ENCODE measurements around the gene SLC17A3.

Gene SLC17A3

DNA sequence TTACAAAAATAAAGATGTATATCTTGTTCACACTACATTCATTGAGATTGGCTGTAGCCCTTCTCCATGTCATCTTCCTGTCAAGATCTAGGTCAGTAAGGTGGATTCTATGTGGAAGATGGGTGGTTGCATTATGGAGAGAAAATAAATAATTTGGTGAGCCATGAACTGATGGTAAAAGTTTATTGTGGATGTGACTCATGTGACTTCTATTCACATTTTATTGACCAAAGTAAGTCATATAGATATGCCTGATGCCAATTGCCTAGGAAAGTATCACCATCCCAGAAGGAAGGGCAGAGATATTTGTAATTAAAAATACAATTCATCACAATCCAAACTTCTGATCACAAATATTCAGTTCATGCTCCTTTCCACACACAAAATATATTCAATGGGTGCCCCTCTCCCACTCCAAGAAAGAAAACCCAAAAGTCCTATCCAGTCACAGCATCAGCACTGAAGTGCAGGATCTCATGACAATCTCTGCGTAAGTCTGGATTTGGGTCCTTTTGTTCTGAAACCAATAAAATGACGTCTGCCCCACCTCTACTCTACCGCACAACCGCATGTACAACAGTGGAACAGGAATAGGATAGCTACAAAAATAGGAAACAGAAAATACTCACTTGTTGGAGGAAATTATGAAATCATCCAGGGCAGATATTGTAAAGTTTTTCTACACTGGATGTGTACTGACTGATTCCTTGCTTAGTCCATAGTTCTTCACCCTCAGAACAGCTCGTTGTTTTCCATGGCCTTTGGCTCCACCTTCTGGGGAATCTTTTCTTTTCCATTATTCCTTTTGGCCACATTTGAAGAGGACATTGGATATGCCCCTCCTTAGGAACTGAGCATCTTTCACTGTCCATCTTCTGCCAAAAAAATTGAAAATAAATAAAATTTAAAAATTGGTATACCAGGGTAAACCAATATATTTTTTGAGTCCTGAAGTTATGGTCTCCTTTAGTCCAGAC, 16.1 kb upstream of the SLC17A3 start:
- DNase-seq = no peak

DNA sequence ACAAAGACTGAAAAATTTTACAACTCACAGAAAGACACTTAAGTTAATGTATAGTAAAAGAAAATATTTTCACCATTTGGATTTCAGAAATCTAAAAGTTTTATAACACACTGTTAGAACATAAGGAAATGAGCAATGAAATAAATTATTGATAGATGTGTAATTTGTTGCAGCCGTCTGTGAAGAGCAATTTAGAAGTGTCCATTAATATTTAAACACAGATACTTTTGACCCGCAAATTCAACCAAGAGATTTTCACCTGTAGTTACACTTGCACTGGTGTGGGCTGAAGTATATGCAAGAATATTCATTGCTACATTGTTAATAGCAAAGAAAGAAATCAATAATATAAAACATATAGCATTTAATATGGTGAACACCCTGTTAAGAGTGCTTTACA, 14.6 kb upstream of the SLC17A3 start:
- no peak for DNase-seq

DNA sequence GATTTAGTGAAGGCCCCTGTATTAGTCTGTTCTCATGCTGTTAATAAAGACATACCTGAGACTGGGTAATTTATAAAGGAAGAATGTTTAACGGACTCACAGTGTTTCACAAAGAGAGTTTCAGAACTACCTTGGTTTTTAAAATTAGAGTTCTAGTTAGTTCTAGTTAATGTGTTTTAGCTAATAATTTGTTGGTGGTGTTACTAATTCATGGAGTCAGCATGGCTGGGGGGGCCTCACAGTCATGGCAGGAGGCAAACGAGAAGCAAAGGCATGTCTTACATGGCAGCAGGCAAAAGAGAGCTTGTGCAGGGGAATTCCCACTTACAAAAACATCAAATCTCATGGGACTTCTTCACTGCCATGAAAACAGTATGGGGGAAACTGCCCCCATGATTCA, 12.0 kb upstream of the SLC17A3 start:
- DNase-seq = no peak

DNA sequence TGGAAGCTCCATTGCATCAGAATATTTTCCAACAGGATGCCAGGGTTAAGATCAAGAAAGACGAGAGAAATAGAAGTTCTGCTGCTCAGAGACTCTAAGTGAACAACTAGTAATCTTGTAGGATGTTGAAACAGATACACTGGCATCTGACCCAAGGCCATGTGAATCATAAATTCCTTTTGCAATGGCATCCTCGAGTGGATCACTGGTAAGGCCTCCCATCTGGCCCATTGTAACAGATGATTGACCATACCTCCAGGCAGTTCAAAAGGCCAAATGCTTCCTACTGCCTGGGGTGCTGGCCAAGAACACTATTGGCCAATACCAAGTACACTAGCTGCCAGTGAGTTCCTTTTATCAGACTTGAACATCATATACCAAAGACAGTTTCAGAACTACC, 9.9 kb upstream of the SLC17A3 start:
- no peak for DNase-seq

DNA sequence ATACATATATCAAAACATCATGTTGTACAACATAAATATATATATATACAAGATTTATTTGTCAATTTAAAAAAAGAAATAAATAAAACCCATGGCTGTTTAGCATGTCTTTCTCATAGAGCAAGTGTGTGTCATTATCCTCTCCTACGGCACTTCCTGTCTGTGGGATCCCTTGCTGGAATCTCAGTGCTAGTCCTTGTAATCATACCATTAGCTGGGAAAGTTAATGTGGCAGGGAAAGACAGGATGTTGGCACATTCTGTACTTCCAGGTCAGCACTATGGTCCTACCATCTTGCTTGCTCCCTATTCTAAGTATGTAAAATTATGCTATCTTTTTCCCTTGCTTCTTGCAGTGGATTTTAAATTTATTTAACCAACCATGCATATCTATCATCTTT, 9.5 kb upstream of the SLC17A3 start:
- no peak for DNase-seq

- peak; percentile 64 for DNase-seq
These were observed 8.0 kb upstream of the SLC17A3 start for GRCh38 chr6:25882051-25882496.

DNA sequence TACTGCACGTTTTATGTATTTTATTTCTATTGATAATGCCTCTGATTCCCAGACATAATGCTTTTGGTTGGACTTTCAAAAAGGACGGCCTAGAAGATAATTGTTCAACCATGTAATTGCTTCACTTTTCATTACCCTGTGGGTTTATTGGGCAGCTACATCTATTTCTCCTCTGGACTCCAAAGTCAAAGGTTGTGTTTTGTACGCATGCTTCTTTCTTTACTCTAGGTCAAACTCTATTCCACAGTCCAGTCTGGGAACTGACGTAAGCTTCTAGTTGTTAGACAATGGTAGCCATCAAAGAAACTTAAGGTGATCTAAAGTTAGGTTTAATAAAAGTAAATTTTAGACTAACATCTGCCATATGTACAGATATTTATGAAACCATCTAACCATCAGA, 6.6 kb upstream of the SLC17A3 start:
- no peak for DNase-seq

DNA sequence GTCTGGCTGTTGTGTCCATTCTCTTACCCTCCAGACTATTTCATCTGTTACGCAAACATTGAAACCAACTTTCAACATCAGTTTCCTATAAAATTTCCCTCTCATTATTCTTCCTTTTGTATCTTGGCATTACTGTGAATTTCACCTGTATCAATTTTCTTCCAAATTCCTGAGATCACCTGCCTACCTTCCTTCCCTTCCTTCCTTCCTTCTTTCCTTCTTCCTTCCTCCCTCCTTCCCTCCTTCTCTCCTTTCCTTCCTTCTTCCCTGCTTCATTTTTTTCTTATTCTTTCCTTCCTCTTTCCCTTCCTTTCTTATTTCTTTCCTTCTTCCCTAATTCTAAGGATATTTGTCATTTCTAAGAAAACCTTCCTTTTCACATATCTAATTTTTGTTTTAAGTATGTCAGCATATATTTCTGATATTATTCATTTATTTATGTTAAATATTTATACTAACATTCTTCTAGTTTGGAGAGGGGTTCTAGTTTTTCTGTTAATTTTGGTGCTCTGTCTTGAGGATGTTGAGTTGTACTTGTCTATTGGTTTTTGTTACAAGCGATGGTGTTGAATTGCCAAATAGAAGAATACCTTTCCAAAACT, 4.8 kb upstream of the SLC17A3 start:
- DNase-seq = no peak

DNA sequence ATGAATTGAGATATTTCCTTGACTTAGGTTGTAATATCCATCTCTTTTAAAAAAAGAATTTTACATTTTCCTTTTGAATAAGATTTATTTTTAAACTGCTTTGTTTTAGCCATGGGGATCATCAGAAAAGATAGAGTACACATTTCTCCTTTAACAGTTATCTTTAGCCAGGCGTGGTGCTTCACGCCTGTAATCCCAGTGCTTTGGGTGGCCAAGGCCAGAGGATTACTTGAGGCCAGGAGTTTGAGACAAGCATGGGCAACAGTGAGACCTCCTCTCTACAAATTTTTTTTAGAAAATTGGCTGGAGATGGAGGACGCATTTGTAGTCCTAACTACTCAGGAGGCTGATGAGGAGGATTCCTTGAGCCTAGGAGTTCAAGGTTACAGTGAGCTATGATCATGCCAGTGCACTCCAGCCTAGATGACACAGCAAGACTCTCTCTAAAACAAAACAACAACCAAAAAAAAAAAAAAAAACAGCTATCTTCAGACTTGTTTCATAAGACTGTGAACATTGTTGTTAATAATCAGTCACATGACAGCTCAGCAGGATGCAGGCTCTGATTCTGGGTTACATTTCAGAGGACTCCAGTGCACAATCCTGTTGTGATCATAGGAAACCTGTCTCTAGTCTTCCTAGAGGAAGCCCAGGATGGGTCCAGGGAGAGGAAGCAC, 2.0 kb upstream of the SLC17A3 start:
- DNase-seq = no peak

- no peak for DNase-seq
These were observed 1.5 kb upstream of the SLC17A3 start for GRCh38 chr6:25875563-25875905.

DNA sequence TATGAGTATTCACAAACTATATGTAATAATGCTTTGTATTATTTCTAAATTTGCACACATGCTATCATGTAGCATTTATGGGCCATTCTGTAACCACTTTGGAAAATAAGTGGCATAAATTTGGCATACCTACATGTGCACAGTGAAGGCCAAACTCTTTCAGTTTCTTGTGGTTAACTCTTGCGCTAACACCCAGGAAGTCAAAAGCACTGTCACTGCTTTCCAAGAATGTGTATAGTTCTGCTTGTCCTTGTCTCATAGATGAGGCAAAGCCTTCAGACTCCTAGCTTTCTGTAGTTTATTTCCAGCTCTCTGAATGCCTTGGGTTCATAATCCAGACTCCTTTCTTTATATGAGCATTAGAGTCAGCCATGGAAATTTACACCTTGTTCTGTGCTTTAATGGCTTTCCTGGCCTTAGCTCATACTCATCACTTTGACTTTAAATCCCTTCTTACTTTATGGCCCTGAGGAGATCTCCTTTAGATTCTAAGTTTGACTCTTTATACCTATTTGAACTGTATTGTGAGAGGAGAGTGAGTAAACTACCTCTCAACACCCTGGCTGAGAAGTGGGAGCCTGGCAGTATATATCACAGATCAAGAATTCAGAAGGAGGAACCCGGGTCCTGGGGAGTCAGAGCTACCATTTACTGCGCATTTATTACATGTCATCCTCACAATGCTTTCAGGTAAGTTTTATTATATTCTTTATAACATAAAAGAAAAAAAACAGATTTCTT, 949 bp upstream of the SLC17A3 start:
- peak; percentile 27 for DNase-seq

- peak; percentile 55 for DNase-seq
These were observed 1.2 kb downstream of the SLC17A3 start for GRCh38 chr6:25872814-25873213.

- no peak for DNase-seq
These were observed 4.2 kb downstream of the SLC17A3 start for GRCh38 chr6:25869840-25870239.

DNA sequence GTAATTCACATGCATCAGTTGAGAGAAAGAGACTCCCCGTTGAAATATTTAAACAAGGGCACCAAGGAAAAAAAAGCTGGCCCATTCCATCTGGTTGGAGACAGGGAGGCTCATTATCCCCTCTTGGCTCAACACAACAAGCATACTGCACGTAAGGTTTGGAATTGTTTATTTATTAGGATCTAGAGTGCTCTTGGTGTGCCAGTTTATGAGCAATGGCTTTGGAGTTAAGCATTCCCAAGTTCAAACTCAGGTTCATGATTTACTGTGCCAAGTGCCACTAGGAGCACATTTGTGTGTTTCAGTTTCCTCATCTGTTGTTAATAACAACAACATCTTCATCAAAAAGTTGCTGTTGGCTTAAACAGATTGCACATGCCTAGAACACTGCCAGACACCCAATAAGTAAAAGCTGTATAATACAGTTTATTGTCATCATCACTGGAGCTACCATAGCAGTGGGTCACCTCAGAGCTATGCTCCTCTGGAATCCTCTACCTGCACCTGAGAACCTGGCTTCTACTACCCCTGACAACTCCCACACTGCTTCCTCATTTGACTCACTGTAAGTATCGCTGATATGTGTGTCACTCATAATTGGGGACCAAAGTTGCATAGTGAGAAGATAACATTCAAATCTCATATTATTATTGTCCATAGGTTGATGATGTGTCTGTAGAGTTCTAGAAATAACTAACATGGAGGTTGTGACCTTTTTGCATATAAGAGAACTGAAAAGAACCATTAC, 5.4 kb downstream of the SLC17A3 start:
- DNase-seq = no peak

- DNase-seq = peak; percentile 52
These were observed 8.0 kb downstream of the SLC17A3 start for GRCh38 chr6:25866011-25866410.

DNA sequence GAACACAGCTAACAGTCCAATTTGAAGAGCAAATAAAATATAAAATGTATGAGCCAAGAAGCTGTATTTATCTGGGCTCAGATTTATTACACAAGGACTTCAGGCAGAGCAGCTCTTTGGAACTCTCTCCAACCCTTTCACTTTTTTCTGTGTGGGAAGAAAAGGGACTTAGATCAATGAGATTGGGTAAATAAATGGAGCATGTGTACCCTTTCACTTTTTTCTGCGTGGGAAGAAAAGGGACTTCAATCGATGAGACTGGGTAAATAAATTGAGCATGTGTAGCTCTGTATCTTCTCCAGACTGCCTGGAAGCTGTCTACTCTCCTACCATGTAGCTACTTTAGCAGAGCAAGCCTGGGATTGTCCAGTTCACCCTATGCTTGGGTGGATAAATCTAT, 10.7 kb downstream of the SLC17A3 start:
- no peak for DNase-seq

- DNase-seq = no peak
These were observed 11.8 kb downstream of the SLC17A3 start for GRCh38 chr6:25862199-25862598.

DNA sequence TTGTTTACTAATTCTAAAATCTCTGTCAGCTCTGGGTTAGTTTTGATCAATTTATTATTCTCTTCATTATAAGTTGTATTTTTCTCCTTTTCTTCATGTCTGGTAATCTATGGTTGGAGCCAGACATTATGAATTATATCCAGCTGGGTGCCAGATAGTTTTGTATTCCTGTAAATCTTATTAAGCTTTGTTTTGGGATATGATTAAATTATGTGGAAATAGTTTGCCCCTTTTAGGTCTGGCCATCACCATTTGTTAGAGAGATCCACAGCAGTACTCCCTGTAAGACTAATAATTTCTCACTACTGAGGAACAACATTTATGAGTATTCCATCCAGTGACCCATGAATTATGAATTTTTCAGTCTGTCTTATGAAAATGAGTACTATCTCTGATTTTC, 21.3 kb downstream of the SLC17A3 start:
- DNase-seq = no peak

- no peak for DNase-seq
These were observed 22.1 kb downstream of the SLC17A3 start for GRCh38 chr6:25851961-25852360.

GRCh38 chr6:25844518-25844917, 29.5 kb downstream of the SLC17A3 start:
- DNase-seq = no peak

GRCh38 chr6:25842526-25842925, 31.5 kb downstream of the SLC17A3 start:
- no peak for DNase-seq
